ENCODE data around the gene SLIT1.

SLIT1 gene

GRCh38 chr10:97090035-97090434 lies 95.7 kb downstream of the SLIT1 start:
- no peaks in the 10 kb centered on the region for H3K36me3 ChIP-seq (ENCODE audit: low read length)
- no peak overlapping the region for H2AFZ ChIP-seq (ENCODE audit: low read depth, low read length, severe bottlenecking)
- H3K79me2 ChIP-seq (ENCODE audit: insufficient read depth, low read length) = no peaks in the 10 kb centered on the region
- H3K9me2 ChIP-seq (replicated peaks; ENCODE audit: insufficient read depth, low read length) = no peaks in the 10 kb centered on the region
- H3F3A ChIP-seq (ENCODE audit: insufficient read depth) = no peaks in the 10 kb centered on the region
- no peak for TF ChIP-seq EZH2phosphoT487 (conservative IDR thresholded peaks at IDR 0.05; ENCODE audit: low read length)
- no peak for TF ChIP-seq CTCF (IDR thresholded peaks at IDR 0.05; ENCODE audit: insufficient read depth, low read length, poor library complexity, severe bottlenecking)
- no peak overlapping the region for H3K9ac ChIP-seq (ENCODE audit: low read length)
- no peak overlapping the region for H3K4me3 ChIP-seq (ENCODE audit: insufficient read depth, low read length, poor library complexity, severe bottlenecking)
- H4K20me1 ChIP-seq (ENCODE audit: low read depth, low read length) = no peaks in the 10 kb centered on the region
- no peaks in the 10 kb centered on the region for H3K27me3 ChIP-seq (ENCODE audit: low read length)
- H3K9me3 ChIP-seq (ENCODE audit: insufficient read depth, low read length) = no peaks in the 10 kb centered on the region
- no peak overlapping the region for H3K27ac ChIP-seq (ENCODE audit: low read depth, low read length)
- no peak overlapping the region for H3K4me2 ChIP-seq (ENCODE audit: low read depth, low read length, poor library complexity, severe bottlenecking)

- no peak overlapping the region for H3K9ac ChIP-seq (ENCODE audit: low read length)
- H3K79me2 ChIP-seq (ENCODE audit: insufficient read depth, low read length) = no peaks in the 10 kb centered on the region
- no peaks in the 10 kb centered on the region for H3K36me3 ChIP-seq (ENCODE audit: low read length)
- no peak overlapping the region for H2AFZ ChIP-seq (ENCODE audit: low read depth, low read length, severe bottlenecking)
- TF ChIP-seq EZH2phosphoT487 (conservative IDR thresholded peaks at IDR 0.05; ENCODE audit: low read length) = no peak
- no peak for TF ChIP-seq CTCF (IDR thresholded peaks at IDR 0.05; ENCODE audit: insufficient read depth, low read length, poor library complexity, severe bottlenecking)
- no peaks in the 10 kb centered on the region for H3K27me3 ChIP-seq (ENCODE audit: low read length)
- H3K4me3 ChIP-seq (ENCODE audit: insufficient read depth, low read length, poor library complexity, severe bottlenecking) = no peak overlapping the region
- H3F3A ChIP-seq (ENCODE audit: insufficient read depth) = no peaks in the 10 kb centered on the region
- no peak overlapping the region for H3K4me2 ChIP-seq (ENCODE audit: low read depth, low read length, poor library complexity, severe bottlenecking)
- H3K27ac ChIP-seq (ENCODE audit: low read depth, low read length) = no peak overlapping the region
- no peaks in the 10 kb centered on the region for H4K20me1 ChIP-seq (ENCODE audit: low read depth, low read length)
- H3K9me3 ChIP-seq (ENCODE audit: insufficient read depth, low read length) = no peaks in the 10 kb centered on the region
- no peaks in the 10 kb centered on the region for H3K9me2 ChIP-seq (replicated peaks; ENCODE audit: insufficient read depth, low read length)
Measured at GRCh38 chr10:97089209-97089870, 96.4 kb downstream of the SLIT1 start.

- Histone ChIP-seq H3F3A (ENCODE audit: insufficient read depth) (no peaks in the 10 kb centered on the region), H3K79me2 (ENCODE audit: insufficient read depth, low read length) (no peaks in the 10 kb centered on the region), H3K36me3 (ENCODE audit: low read length) (no peaks in the 10 kb centered on the region), H3K27me3 (ENCODE audit: low read length) (no peaks in the 10 kb centered on the region), H3K27ac (ENCODE audit: low read depth, low read length) (no peak overlapping the region), H3K4me2 (ENCODE audit: low read depth, low read length, poor library complexity, severe bottlenecking) (no peak overlapping the region), H3K9me3 (ENCODE audit: insufficient read depth, low read length) (no peaks in the 10 kb centered on the region), H4K20me1 (ENCODE audit: low read depth, low read length) (no peaks in the 10 kb centered on the region), H3K4me3 (ENCODE audit: insufficient read depth, low read length, poor library complexity, severe bottlenecking) (no peak overlapping the region), H3K9ac (ENCODE audit: low read length) (no peak overlapping the region), H2AFZ (ENCODE audit: low read depth, low read length, severe bottlenecking) (no peak overlapping the region), H3K9me2 (replicated peaks; ENCODE audit: insufficient read depth, low read length) (no peaks in the 10 kb centered on the region)
- TF ChIP-seq CTCF (IDR thresholded peaks at IDR 0.05; ENCODE audit: insufficient read depth, low read length, poor library complexity, severe bottlenecking) = no peak
- TF ChIP-seq EZH2phosphoT487 (conservative IDR thresholded peaks at IDR 0.05; ENCODE audit: low read length) = no peak
Measured at GRCh38 chr10:97087296-97087695, 98.5 kb downstream of the SLIT1 start.

Measured in SU-DHL-6 (cell line).